ENCODE measurements around the gene RHBDD1. TPM values are rescaled to one million over a fixed set of nuclear protein-coding genes. Genes with fewer than 3 reads are reported as not detected.

The RHBDD1 gene
- polyA plus RNA-seq, 3 donors = 8.1 to 19.5 (median 15.5) TPM

- no peak for TF ChIP-seq CTCF (IDR thresholded peaks at IDR 0.05)
- H3K27me3 ChIP-seq (ENCODE audit: control insufficient read depth in 2 of 2, insufficient read depth in 2 of 2, low read length in 2 of 2) = no peaks in the 10 kb centered on the region
- Mint-ChIP-seq H3K27ac (no peak overlapping the region), H3K4me1 (peaks cover 8% of the 10 kb centered on the region), H3K4me3 (no peak overlapping the region), H3K36me3 (peaks cover 7 to 19% of the 10 kb centered on the region in 2 donors), H3K27me3 (ENCODE audit: low read depth in 3 of 3) (peaks cover 0 to 2% (median 0%) of the 10 kb centered on the region in 3 donors), H3K9me3 (peaks cover 0 to 8% (median 3%) of the 10 kb centered on the region in 7 donors)
- no peak overlapping the region for H3K27ac ChIP-seq (ENCODE audit: low read depth in 1 of 2, low read length in 2 of 2)
- H3K79me2 ChIP-seq (ENCODE audit: insufficient read depth, low read length) = no peaks in the 10 kb centered on the region
- H4K20me1 ChIP-seq (ENCODE audit: insufficient read depth, low read length) = no peaks in the 10 kb centered on the region
- H3K36me3 ChIP-seq (replicated peaks in 1 of 2; ENCODE audit: control insufficient read depth in 1 of 2, insufficient read depth in 2 of 2, low read length in 2 of 2) = peaks cover 0 to 4% of the 10 kb centered on the region in 2 donors
- no peaks in the 10 kb centered on the region for H3K9me3 ChIP-seq (replicated peaks in 1 of 2; ENCODE audit: control insufficient read depth in 1 of 2, insufficient read depth in 1 of 2, low read length in 2 of 2)
- no peak overlapping the region for H3K4me3 ChIP-seq (replicated peaks in 1 of 3; ENCODE audit: low read depth in 2 of 3, low read length in 3 of 3)
- intact Hi-C loops (cut with micrococcal nuclease) = no loop called here
- no peaks in the 10 kb centered on the region for H3K4me1 ChIP-seq (ENCODE audit: control insufficient read depth in 1 of 2, insufficient read depth in 2 of 2, low read length in 2 of 2)
- no peak overlapping the region for H3K9ac ChIP-seq (ENCODE audit: insufficient read depth, low read length, poor library complexity, severe bottlenecking)
- H2AFZ ChIP-seq (ENCODE audit: insufficient read depth, low read depth, low read length, poor library complexity, severe bottlenecking) = no peak overlapping the region
- DNase-seq = no peak
- H3K4me2 ChIP-seq (replicated peaks; ENCODE audit: extremely low read depth, low read length, poor library complexity, severe bottlenecking) = no peak overlapping the region
- no CpG with 5 or more reads among the region's 2 CpGs for WGBS (ENCODE audit: insufficient coverage)
Observed at GRCh38 chr2:226847511-226847910, 11.7 kb downstream of the RHBDD1 start.

DNA sequence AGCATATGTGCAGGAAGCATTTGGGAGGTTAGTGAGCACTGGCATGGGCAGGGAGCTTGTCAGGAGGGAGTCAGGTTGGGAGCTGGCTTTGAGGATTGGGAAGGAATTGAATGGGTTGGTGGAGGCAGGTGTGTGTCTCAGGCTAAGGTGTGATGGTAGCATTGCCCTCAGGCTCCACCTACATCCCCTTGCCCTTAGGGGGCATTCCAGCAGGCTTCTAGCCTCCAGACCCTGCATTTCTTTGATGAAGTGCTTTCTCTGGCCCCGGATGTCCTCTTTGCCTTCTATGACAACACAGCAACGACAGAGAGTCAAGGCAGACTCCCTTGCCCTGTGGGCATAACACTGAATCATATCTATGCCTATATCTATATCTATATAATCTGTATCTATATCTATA lies 13.5 kb downstream of the RHBDD1 start:
- 100% methylated on average over 1 of the region's 2 CpGs for WGBS (ENCODE audit: insufficient coverage)
- Histone ChIP-seq H3K4me3 (replicated peaks in 1 of 3; ENCODE audit: low read depth in 2 of 3, low read length in 3 of 3) (no peak overlapping the region), H3K4me2 (replicated peaks; ENCODE audit: extremely low read depth, low read length, poor library complexity, severe bottlenecking) (no peak overlapping the region), H3K79me2 (ENCODE audit: insufficient read depth, low read length) (no peaks in the 10 kb centered on the region), H3K36me3 (replicated peaks in 1 of 2; ENCODE audit: control insufficient read depth in 1 of 2, insufficient read depth in 2 of 2, low read length in 2 of 2) (peaks cover 0 to 4% of the 10 kb centered on the region in 2 donors), H3K9ac (ENCODE audit: insufficient read depth, low read length, poor library complexity, severe bottlenecking) (no peak overlapping the region), H4K20me1 (ENCODE audit: insufficient read depth, low read length) (no peaks in the 10 kb centered on the region), H3K4me1 (ENCODE audit: control insufficient read depth in 1 of 2, insufficient read depth in 2 of 2, low read length in 2 of 2) (no peaks in the 10 kb centered on the region), H2AFZ (ENCODE audit: insufficient read depth, low read depth, low read length, poor library complexity, severe bottlenecking) (no peak overlapping the region), H3K27me3 (ENCODE audit: control insufficient read depth in 2 of 2, insufficient read depth in 2 of 2, low read length in 2 of 2) (no peaks in the 10 kb centered on the region), H3K27ac (ENCODE audit: low read depth in 1 of 2, low read length in 2 of 2) (no peak overlapping the region), H3K9me3 (replicated peaks in 1 of 2; ENCODE audit: control insufficient read depth in 1 of 2, insufficient read depth in 1 of 2, low read length in 2 of 2) (no peaks in the 10 kb centered on the region)
- intact Hi-C loops (cut with micrococcal nuclease) = no loop called here
- Mint-ChIP-seq H3K27me3 (ENCODE audit: low read depth in 3 of 3) (peaks cover 0 to 2% (median 0%) of the 10 kb centered on the region in 3 donors), H3K4me3 (no peak overlapping the region), H3K27ac (no peak overlapping the region), H3K36me3 (peaks cover 3 to 8% of the 10 kb centered on the region in 2 donors), H3K4me1 (peaks cover 1% of the 10 kb centered on the region), H3K9me3 (no peaks in the 10 kb centered on the region)
- no peak for DNase-seq
- TF ChIP-seq CTCF (IDR thresholded peaks at IDR 0.05) = no peak

All from CD14-positive monocyte (primary cell).